ENCODE results near the gene CMTR1. TPM values are rescaled to one million over a fixed set of nuclear protein-coding genes. Genes with fewer than 3 reads are reported as not detected.

The CMTR1 gene
- total RNA-seq, 1 experiment from 2014 or later: 37.7 TPM

DNA sequence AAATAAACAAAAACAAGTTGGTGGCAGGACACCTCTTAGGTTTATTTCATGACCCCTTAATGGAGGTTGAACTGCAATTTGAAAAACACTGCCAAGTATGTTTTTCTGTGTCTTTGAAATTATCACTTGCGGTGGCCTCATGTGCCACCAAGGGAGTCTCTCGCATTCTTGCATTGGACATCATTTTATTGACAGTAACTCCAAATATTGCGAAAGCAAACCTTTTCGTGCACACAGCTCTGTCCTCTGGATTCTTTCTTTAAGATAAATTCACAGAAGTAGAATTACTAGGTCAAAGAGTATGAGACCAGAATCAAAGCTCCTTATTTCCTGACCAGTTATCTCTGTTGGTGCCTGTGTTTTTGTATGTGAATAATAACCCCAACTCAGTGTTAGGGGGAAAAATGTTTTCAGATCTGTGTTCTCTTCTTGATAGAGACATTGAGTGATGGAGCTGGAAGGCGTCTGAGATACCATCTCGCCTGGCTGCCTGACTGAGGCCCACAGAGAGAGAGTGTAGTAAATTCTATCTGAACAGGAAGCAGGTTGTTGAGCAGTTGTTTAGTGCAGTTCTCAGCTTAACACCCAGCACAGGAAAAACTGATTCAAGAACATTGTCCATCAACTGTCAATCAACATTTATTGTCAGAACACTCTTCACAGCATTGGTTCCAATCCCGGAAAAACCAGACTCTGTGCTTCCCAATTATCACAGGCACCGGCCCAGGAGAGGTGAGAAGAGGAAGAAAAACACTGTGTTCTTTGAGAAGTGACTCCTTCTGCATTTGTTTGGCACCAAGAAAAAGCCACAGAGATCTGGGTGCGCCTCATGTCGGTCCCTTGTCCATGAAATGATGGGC lies 68.8 kb downstream of the CMTR1 start:
- no peak for ATAC-seq
- ChIA-PET POLR2A (no interaction called here), CTCF (interaction anchor here (0.6 to 0.7 kb wide), 2 partner anchors 128 to 191 kb away, joined by 3 read pairs; no protein-coding TSS in a partner anchor)
- intact Hi-C loops (cut with micrococcal nuclease; ENCODE audit: unreplicated experiment) (no loop called here), in situ Hi-C loops (cut with HindIII; ENCODE audit: low pct_unique_long_range_greater_than_20kb, low sequenced_read_pairs) (no loop called here)
- Histone ChIP-seq H3K27ac (ENCODE audit: low read length) (peak overlapping the region; percentile 60), H3K9me3 (ENCODE audit: control insufficient read depth, insufficient read depth, low read depth, low read length) (no peaks in the 10 kb centered on the region), H3K4me3 (ENCODE audit: low read depth in 2 of 2, low read length in 2 of 2) (no peak overlapping the region), H3K36me3 (ENCODE audit: control insufficient read depth, insufficient read depth, low read length) (no peaks in the 10 kb centered on the region), H3K4me1 (ENCODE audit: control insufficient read depth, insufficient read depth, low read length) (peaks cover 3% of the 10 kb centered on the region; the same call in 1 of the 2 replicates), H3K27me3 (ENCODE audit: control insufficient read depth, insufficient read depth, low read length) (no peaks in the 10 kb centered on the region)
- no TSS peak for BruUV-seq (replicated peaks)
- TF ChIP-seq, protein P1, sequence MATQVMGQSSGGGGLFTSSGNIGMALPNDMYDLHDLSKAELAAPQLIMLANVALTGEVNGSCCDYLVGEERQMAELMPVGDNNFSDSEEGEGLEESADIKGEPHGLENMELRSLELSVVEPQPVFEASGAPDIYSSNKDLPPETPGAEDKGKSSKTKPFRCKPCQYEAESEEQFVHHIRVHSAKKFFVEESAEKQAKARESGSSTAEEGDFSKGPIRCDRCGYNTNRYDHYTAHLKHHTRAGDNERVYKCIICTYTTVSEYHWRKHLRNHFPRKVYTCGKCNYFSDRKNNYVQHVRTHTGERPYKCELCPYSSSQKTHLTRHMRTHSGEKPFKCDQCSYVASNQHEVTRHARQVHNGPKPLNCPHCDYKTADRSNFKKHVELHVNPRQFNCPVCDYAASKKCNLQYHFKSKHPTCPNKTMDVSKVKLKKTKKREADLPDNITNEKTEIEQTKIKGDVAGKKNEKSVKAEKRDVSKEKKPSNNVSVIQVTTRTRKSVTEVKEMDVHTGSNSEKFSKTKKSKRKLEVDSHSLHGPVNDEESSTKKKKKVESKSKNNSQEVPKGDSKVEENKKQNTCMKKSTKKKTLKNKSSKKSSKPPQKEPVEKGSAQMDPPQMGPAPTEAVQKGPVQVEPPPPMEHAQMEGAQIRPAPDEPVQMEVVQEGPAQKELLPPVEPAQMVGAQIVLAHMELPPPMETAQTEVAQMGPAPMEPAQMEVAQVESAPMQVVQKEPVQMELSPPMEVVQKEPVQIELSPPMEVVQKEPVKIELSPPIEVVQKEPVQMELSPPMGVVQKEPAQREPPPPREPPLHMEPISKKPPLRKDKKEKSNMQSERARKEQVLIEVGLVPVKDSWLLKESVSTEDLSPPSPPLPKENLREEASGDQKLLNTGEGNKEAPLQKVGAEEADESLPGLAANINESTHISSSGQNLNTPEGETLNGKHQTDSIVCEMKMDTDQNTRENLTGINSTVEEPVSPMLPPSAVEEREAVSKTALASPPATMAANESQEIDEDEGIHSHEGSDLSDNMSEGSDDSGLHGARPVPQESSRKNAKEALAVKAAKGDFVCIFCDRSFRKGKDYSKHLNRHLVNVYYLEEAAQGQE (IDR thresholded peaks at IDR 0.05; ENCODE audit: insufficient read depth in 1 of 2, low read depth in 2 of 2, low read length in 1 of 2): no peak
- TF ChIP-seq POLR2AphosphoS5 (IDR thresholded peaks at IDR 0.05; ENCODE audit: low read depth, low read length): no peak
- TF ChIP-seq, protein P2, sequence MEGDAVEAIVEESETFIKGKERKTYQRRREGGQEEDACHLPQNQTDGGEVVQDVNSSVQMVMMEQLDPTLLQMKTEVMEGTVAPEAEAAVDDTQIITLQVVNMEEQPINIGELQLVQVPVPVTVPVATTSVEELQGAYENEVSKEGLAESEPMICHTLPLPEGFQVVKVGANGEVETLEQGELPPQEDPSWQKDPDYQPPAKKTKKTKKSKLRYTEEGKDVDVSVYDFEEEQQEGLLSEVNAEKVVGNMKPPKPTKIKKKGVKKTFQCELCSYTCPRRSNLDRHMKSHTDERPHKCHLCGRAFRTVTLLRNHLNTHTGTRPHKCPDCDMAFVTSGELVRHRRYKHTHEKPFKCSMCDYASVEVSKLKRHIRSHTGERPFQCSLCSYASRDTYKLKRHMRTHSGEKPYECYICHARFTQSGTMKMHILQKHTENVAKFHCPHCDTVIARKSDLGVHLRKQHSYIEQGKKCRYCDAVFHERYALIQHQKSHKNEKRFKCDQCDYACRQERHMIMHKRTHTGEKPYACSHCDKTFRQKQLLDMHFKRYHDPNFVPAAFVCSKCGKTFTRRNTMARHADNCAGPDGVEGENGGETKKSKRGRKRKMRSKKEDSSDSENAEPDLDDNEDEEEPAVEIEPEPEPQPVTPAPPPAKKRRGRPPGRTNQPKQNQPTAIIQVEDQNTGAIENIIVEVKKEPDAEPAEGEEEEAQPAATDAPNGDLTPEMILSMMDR (IDR thresholded peaks at IDR 0.05): no peak
- TF ChIP-seq TCF7L2 (IDR thresholded peaks at IDR 0.05; ENCODE audit: low read depth, low read length): no peak
- TF ChIP-seq SIN3A (IDR thresholded peaks at IDR 0.05; ENCODE audit: borderline replicate concordance, insufficient read depth, low read depth, low read length): no peak
- DNase-seq (ENCODE audit: low read depth, low spot score): no peak

DNA sequence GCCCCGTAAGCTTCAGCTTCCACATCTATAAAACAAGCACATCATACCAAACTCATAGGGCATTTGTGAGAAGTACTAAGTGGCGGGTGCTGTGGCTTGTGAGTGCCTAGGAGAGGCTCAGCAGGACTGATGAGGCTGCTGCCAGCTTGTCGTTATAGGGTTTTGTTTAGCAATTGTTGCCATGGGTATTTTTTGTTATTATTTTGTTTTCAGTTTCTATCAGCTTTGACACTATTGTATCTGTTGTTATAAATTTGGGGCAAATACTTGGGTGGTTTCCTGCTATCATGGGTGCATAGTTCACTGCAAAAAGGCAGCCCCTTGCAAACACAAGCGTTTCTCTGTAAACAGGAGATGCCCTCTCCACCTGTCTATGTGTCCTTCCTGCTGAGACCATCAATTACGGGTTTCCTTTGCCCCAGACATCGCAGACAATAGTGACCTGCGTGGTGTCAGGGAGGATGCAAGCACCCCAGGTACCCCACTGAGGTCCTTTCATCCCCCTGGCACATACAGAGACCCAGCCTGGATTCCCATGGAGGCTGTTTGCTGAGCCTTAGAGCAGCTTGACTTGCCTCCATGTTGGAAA lies 69.8 kb downstream of the CMTR1 start:
- ChIA-PET CTCF (interaction anchor here (0.6 kb wide), 1 partner anchor 190 kb away, joined by 3 read pairs; no protein-coding TSS in a partner anchor), POLR2A (no interaction called here)
- intact Hi-C loops (cut with micrococcal nuclease; ENCODE audit: unreplicated experiment): no loop called here
- peak overlapping the region; percentile 40; the same call in 1 of the 2 replicates for H3K27ac ChIP-seq (ENCODE audit: low read length)
- BruUV-seq (replicated peaks): no TSS peak
- no peaks in the 10 kb centered on the region for H3K27me3 ChIP-seq (ENCODE audit: control insufficient read depth, insufficient read depth, low read length)
- H3K36me3 ChIP-seq (ENCODE audit: control insufficient read depth, insufficient read depth, low read length): no peaks in the 10 kb centered on the region
- in situ Hi-C loops (cut with HindIII; ENCODE audit: low pct_unique_long_range_greater_than_20kb, low sequenced_read_pairs): no loop called here
- no peak overlapping the region for H3K4me3 ChIP-seq (ENCODE audit: low read depth in 2 of 2, low read length in 2 of 2)
- TF ChIP-seq TCF7L2 (IDR thresholded peaks at IDR 0.05; ENCODE audit: low read depth, low read length) (no peak), SIN3A (IDR thresholded peaks at IDR 0.05; ENCODE audit: borderline replicate concordance, insufficient read depth, low read depth, low read length) (no peak), POLR2AphosphoS5 (IDR thresholded peaks at IDR 0.05; ENCODE audit: low read depth, low read length) (no peak)
- TF ChIP-seq, protein P2 (IDR thresholded peaks at IDR 0.05): no peak
- TF ChIP-seq, protein P1 (IDR thresholded peaks at IDR 0.05; ENCODE audit: insufficient read depth in 1 of 2, low read depth in 2 of 2, low read length in 1 of 2): no peak
- H3K9me3 ChIP-seq (ENCODE audit: control insufficient read depth, insufficient read depth, low read depth, low read length): no peaks in the 10 kb centered on the region
- DNase-seq (ENCODE audit: low read depth, low spot score) (no peak), ATAC-seq (no peak)
- H3K4me1 ChIP-seq (ENCODE audit: control insufficient read depth, insufficient read depth, low read length): 0 out of 2 replicates have a peak, but pooled peaks cover 6% of the 10 kb centered on the region

All from Panc1 (cell line).